Endothelial cell of umbilical vein (primary cell): ENCODE measurements around the gene LPAR1. TPM values are rescaled to one million over a fixed set of nuclear protein-coding genes. Genes with fewer than 3 reads are reported as not detected.

Experiments
- BruUV-seq: library from RNA; stranded (reverse); fragments of 400-500 nt; replicated peaks from 2 replicates; lab custom pipeline; 2021; lab: Mats Ljungman, UMichigan
- CTCF ChIA-PET: fragments of 300-600, 350-600 bp; sonication (Branson Sonifier 250); formaldehyde crosslinking; loops from one replicate; lab custom pipeline; 2021; ENCODE audit warnings: antibody characterized with exemption, inconsistent platforms; lab: Charles Lee
- POLR2A ChIA-PET: fragments of 300-600, 350-600 bp; sonication (Branson Sonifier 250); formaldehyde crosslinking; loops from one replicate; lab custom pipeline; 2021; ENCODE audit warnings: antibody characterized with exemption, inconsistent platforms; lab: Charles Lee
- DNase-seq: peaks from one replicate; pipeline ENCODE4 v3.0.0-alpha.2; 2011; ENCODE audit warnings: low read depth, low spot score
- FAIRE-seq: peaks from 2 replicates; lab custom pipeline; 2011; peaks lifted over from hg19 to GRCh38; lab: Jason Lieb, UNC
- H2AFZ ChIP-seq: 2 replicates; pipeline ENCODE4 v1.6.0; 2012; ENCODE audit warnings: low read depth, low read length, control low read depth, inconsistent platforms
- H3K27ac ChIP-seq: 2 replicates; pipeline ENCODE4 v1.5.1; 2011; ENCODE audit warnings: low read depth, mild to moderate bottlenecking, control low read depth, low read length, moderate library complexity; ENCODE audit not compliant: insufficient read depth
- H3K27me3 ChIP-seq, 2 experiments: 2 replicates each; pipeline versions ENCODE4 v1.6.0 to v1.6.1; 2011; ENCODE audit warnings: low read length in 2 of 2, mixed read lengths in 1 of 2; ENCODE audit not compliant: control insufficient read depth in 2 of 2, insufficient read depth in 2 of 2
- H3K36me3 ChIP-seq, 2 experiments: 2 replicates in 1 of 2; 3 replicates in 1 of 2; pipeline ENCODE4 v1.5.1; 2011; ENCODE audit warnings: low read length in 2 of 2, mild to moderate bottlenecking in 1 of 2, moderate library complexity in 1 of 2; ENCODE audit not compliant: control insufficient read depth in 2 of 2, insufficient read depth in 2 of 2; ENCODE audit errors: extremely low read depth in 1 of 2
- H3K4me1 ChIP-seq: 3 replicates; pipeline ENCODE4 v1.5.1; 2011; ENCODE audit warnings: mild to moderate bottlenecking, low read length; ENCODE audit not compliant: control insufficient read depth, insufficient read depth; ENCODE audit errors: extremely low read depth
- H3K4me2 ChIP-seq: 2 replicates; pipeline ENCODE4 v1.6.1; 2011; ENCODE audit warnings: low read length, control low read depth, mixed read lengths; ENCODE audit not compliant: insufficient read depth
- H3K4me3 ChIP-seq, 3 experiments: fragments of 200-600 bp in 1 of 3; sonication (generic), shearing (Covaris generic) in 1 of 3; replicated peaks in 1 of 3; 2 replicates each; pipeline ENCODE4 v1.5.1; 2011 to 2016; ENCODE audit warnings: control low read depth in 3 of 3, low read length in 3 of 3, mild to moderate bottlenecking in 2 of 3, inconsistent platforms in 1 of 3, low read depth in 1 of 3, moderate library complexity in 1 of 3; ENCODE audit not compliant: insufficient read depth in 1 of 3
- H3K79me2 ChIP-seq: 2 replicates; pipeline ENCODE4 v1.6.0; 2012; ENCODE audit warnings: low read length, inconsistent platforms; ENCODE audit not compliant: control insufficient read depth, insufficient read depth
- H3K9ac ChIP-seq: replicated peaks from 2 replicates; pipeline ENCODE3; 2011; ENCODE audit warnings: low read length, control low read depth; ENCODE audit not compliant: insufficient read depth; ENCODE audit errors: extremely low read depth
- H3K9me1 ChIP-seq: replicated peaks from 3 replicates; pipeline ENCODE4 v1.6.0; 2011; ENCODE audit warnings: mild to moderate bottlenecking, low read length; ENCODE audit not compliant: control insufficient read depth, insufficient read depth; ENCODE audit errors: extremely low read depth
- H3K9me3 ChIP-seq: replicated peaks from 2 replicates; pipeline ENCODE4 v1.5.1; 2012; ENCODE audit warnings: low read length, inconsistent platforms; ENCODE audit not compliant: control insufficient read depth, insufficient read depth
- H4K20me1 ChIP-seq: replicated peaks from 2 replicates; pipeline ENCODE3; 2011; ENCODE audit warnings: mild to moderate bottlenecking, low read length; ENCODE audit not compliant: control insufficient read depth, insufficient read depth; ENCODE audit errors: extremely low read depth
- EZH2 ChIP-seq: IDR thresholded peaks from 2 replicates; pipeline ENCODE4 v1.6.1; 2012; ENCODE audit warnings: borderline replicate concordance, low read depth, mild to moderate bottlenecking, moderate library complexity, low read length, inconsistent platforms; ENCODE audit not compliant: severe bottlenecking
- FOS ChIP-seq: IDR thresholded peaks from 2 replicates; pipeline ENCODE4 v1.6.1; 2011; ENCODE audit warnings: mild to moderate bottlenecking, low read length, moderate library complexity, borderline replicate concordance; ENCODE audit not compliant: insufficient read depth
- GATA2 ChIP-seq: IDR thresholded peaks from 2 replicates; pipeline ENCODE4 v1.7.0; 2011; ENCODE audit warnings: low read depth, mild to moderate bottlenecking, moderate library complexity, mixed read lengths, low read length; ENCODE audit not compliant: insufficient read length, insufficient read depth
- JUN ChIP-seq: IDR thresholded peaks from 2 replicates; pipeline ENCODE4 v1.6.1; 2011; ENCODE audit warnings: borderline replicate concordance, low read depth; ENCODE audit not compliant: insufficient read length, insufficient read depth
- MYC ChIP-seq: IDR thresholded peaks from one replicate; pipeline ENCODE4 v1.6.1; 2011; ENCODE audit warnings: mild to moderate bottlenecking, low read depth, low read length
- POLR2A ChIP-seq: IDR thresholded peaks from 2 replicates; pipeline ENCODE4 v1.6.1; 2012; ENCODE audit warnings: low read depth, mild to moderate bottlenecking, control low read depth, low read length
- POLR2AphosphoS5 ChIP-seq: IDR thresholded peaks from 2 replicates; pipeline ENCODE4 v1.6.1; 2012; ENCODE audit warnings: low read depth, mild to moderate bottlenecking, control low read depth, low read length, moderate library complexity; ENCODE audit not compliant: insufficient read depth
- dilution Hi-C: fragments of 300-500 bp; cut with MboI; formaldehyde crosslinking; loops from one replicate; pipeline ENCODE4 v1.15.0; 2019; ENCODE audit warnings: low sequenced_read_pairs; ENCODE audit not compliant: extremely low pct_ligation_motif_present
- intact Hi-C: fragments of 100-400 bp; cut with micrococcal nuclease; formaldehyde crosslinking; loops from one replicate; pipeline ENCODE4 v1.10.0; 2022
- polyA plus RNA-seq, 4 experiments: library from polyadenylated mRNA; depleted of rRNA in 3 of 4; stranded (reverse) in 3 of 4; unstranded in 1 of 4; fragments of >200 nt; gene quantifications; 2 replicates each; pipeline versions ENCODE4 v1.2.1 to v1.2.3, GENCODE V29; 2011 to 2012; ENCODE audit warnings: missing spikeins in 1 of 4
- total RNA-seq: library from RNA; stranded (reverse); gene quantifications from 2 replicates; pipeline ENCODE4 v1.2.3, GENCODE V29; 2021
- TF ChIP-seq, protein P1 (sequence below): IDR thresholded peaks from 2 replicates; pipeline ENCODE4 v1.6.1; 2011; ENCODE audit not compliant: insufficient read depth, insufficient read length
- TF ChIP-seq, protein P2 (sequence below), 2 donors: IDR thresholded peaks; 1 replicate in 1 of 2; 2 replicates in 1 of 2; pipeline ENCODE4 v1.5.1; 2011; ENCODE audit warnings: low read length in 2 of 2, mild to moderate bottlenecking in 2 of 2, moderate library complexity in 2 of 2, control low read depth in 1 of 2, inconsistent platforms in 1 of 2, low read depth in 1 of 2; ENCODE audit not compliant: insufficient read depth in 1 of 2; ENCODE audit errors: extremely low read depth in 1 of 2

Gene LPAR1
- total and polyA plus RNA-seq, 2 donors (not counting 3 experiments of a cell fraction or from before 2014, with no cell fraction given): 0.88 to 3.0 TPM

DNA sequence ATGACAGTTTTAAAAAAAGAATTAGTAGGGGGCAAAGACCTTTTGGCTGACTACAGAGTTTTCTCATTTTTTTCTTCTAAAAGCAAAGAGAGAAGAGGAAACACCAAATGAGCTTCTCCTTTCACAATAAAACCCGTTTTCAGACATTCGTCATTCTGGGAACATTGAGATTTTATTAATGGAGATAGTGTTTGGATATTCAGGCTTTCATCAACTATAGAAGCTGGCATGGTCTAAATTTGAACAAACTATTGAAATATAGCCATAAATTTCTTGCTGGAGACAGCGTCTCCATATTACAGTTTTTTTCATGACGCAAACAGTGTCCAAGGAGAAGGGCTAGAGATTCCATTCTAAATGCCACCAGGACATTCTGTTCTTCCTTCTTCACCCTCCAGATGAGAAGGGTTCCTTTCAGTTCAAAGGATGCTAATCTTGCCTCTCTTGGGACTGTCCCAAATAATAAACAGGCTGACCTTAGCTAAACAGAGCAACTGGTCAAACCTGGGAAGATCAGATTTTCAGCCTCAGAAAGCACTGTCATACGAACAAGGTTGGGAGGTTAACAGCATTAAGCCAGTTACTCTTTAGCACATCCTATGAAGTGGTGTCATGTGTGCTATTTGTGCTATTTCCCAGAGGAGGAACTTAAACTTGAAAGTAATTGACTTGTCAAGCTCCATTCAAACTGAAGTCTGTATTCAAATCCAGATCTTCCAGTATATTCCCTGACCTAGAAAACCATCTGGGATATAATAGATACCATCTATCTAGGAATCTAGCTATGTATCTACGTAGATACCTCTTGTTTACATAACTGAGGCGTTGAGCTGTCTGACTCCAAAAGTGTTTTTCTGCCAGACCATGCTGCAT, 125.6 kb downstream of the LPAR1 start:
- Histone ChIP-seq H2AFZ (no peak overlapping the region), H3K9me1 (no peaks in the 10 kb centered on the region), H3K27me3 (no peaks in the 10 kb centered on the region), H3K9me3 (no peaks in the 10 kb centered on the region), H3K27ac (no peak overlapping the region), H3K9ac (no peak overlapping the region), H3K36me3 (no peaks in the 10 kb centered on the region), H4K20me1 (no peaks in the 10 kb centered on the region), H3K4me3 (no peak overlapping the region), H3K4me1 (no peaks in the 10 kb centered on the region), H3K79me2 (no peaks in the 10 kb centered on the region), H3K4me2 (no peak overlapping the region)
- no peak for FAIRE-seq
- BruUV-seq: no TSS peak
- dilution Hi-C loops: no loop called here
- no peak for DNase-seq
- ChIA-PET POLR2A (no interaction called here), CTCF (no interaction called here)
- TF ChIP-seq POLR2A: no peak
- no peak for TF ChIP-seq POLR2AphosphoS5
- TF ChIP-seq JUN: no peak
- no peak for TF ChIP-seq MYC
- no peak for TF ChIP-seq EZH2
- no peak for TF ChIP-seq GATA2
- TF ChIP-seq, protein P1, sequence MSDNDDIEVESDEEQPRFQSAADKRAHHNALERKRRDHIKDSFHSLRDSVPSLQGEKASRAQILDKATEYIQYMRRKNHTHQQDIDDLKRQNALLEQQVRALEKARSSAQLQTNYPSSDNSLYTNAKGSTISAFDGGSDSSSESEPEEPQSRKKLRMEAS: no peak
- TF ChIP-seq FOS: no peak
- TF ChIP-seq, protein P2, sequence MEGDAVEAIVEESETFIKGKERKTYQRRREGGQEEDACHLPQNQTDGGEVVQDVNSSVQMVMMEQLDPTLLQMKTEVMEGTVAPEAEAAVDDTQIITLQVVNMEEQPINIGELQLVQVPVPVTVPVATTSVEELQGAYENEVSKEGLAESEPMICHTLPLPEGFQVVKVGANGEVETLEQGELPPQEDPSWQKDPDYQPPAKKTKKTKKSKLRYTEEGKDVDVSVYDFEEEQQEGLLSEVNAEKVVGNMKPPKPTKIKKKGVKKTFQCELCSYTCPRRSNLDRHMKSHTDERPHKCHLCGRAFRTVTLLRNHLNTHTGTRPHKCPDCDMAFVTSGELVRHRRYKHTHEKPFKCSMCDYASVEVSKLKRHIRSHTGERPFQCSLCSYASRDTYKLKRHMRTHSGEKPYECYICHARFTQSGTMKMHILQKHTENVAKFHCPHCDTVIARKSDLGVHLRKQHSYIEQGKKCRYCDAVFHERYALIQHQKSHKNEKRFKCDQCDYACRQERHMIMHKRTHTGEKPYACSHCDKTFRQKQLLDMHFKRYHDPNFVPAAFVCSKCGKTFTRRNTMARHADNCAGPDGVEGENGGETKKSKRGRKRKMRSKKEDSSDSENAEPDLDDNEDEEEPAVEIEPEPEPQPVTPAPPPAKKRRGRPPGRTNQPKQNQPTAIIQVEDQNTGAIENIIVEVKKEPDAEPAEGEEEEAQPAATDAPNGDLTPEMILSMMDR (IDR thresholded peaks at IDR 0.05; ENCODE audit: extremely low read depth in 1 of 2, insufficient read depth in 1 of 2, low read depth in 1 of 2, low read length in 2 of 2): no peak
- intact Hi-C loops: no loop called here
